Testis (tissue), 3 donors: ENCODE results near the gene RPS27L. TPM values are rescaled to one million over a fixed set of nuclear protein-coding genes. Genes with fewer than 3 reads are reported as not detected.
"Not testable (repeated sequence)": the region's sequence is repeated elsewhere in the genome, so short reads cannot be mapped to it uniquely, and the experiment has no call there.

Experiments
- DNase-seq: peaks from one replicate; pipeline ENCODE4 v3.0.0-alpha.2; 2019
- H3K27ac ChIP-seq, 2 donors: fragments of 200-600 bp; sonication (generic); one replicate each; pipeline ENCODE4 v1.5.1; 2019
- H3K27me3 ChIP-seq: fragments of 200-600 bp; sonication (generic); one replicate; pipeline ENCODE4 v1.5.1; 2019
- H3K36me3 ChIP-seq: fragments of 200-600 bp; sonication (generic); one replicate; pipeline ENCODE4 v1.5.1; 2017; ENCODE audit warnings: low read depth; ENCODE audit errors: missing control alignments
- H3K4me1 ChIP-seq: fragments of 200-600 bp; sonication (generic); one replicate; pipeline ENCODE4 v1.5.1; 2019
- H3K4me3 ChIP-seq, 2 donors: fragments of 200-600 bp; sonication (generic); one replicate each; pipeline ENCODE4 v1.5.1; 2017 to 2019
- H3K9me3 ChIP-seq: fragments of 200-600 bp; sonication (generic); one replicate; pipeline ENCODE4 v1.5.1; 2017
- CTCF ChIP-seq, 3 experiments: fragments of 450-650 bp in 2 of 3; fragments of 200-600 bp in 1 of 3; sonication (generic) in 1 of 3; IDR thresholded peaks; one replicate each; pipeline ENCODE4 v1.5.1; 2016 to 2019; ENCODE audit warnings: antibody characterized with exemption in 3 of 3, mild to moderate bottlenecking in 2 of 3, moderate library complexity in 1 of 3
- POLR2A ChIP-seq: fragments of 450-650 bp; IDR thresholded peaks from one replicate; pipeline ENCODE4 v1.6.1; 2017; ENCODE audit warnings: antibody characterized with exemption, mild to moderate bottlenecking, moderate library complexity
- WGBS, 2 donors: methylation state at CpG; one replicate each; pipeline ENCODE4 v1.1.5; 2018; 5-methylcytosine and 5-hydroxymethylcytosine counted together
- intact Hi-C: fragments of 100-400 bp; cut with DNase I; formaldehyde crosslinking; loops from one replicate; pipeline ENCODE4 v1.15.1; 2023; ENCODE audit warnings: low total_unique reads
- polyA plus RNA-seq: library from polyadenylated mRNA; stranded (reverse); fragments of 350-450 nt; fragmentation: Illumina TruSeq; extraction: RNeasy Lipid Tissue Mini Kit (QIAGEN cat#74804); gene quantifications from one replicate; pipeline ENCODE4 v1.2.3, GENCODE V29; 2014; ENCODE audit warnings: low read depth, low replicate concordance; ENCODE audit not compliant: insufficient read depth
- total RNA-seq, 2 donors: library from RNA; depleted of rRNA; stranded (reverse); fragments of >200 nt; gene quantifications; one replicate each; pipeline ENCODE4 v1.2.3, GENCODE V29; 2016

Gene RPS27L
- total and polyA plus RNA-seq, 3 donors from 2014 or later: 34.3 to 69.7 (median 46.6) TPM

- no peak overlapping the region for H3K4me3 ChIP-seq
- intact Hi-C loops: no loop called here
- no peaks in the 10 kb centered on the region for H3K36me3 ChIP-seq
- no peaks in the 10 kb centered on the region for H3K27me3 ChIP-seq
- H3K4me1 ChIP-seq: peaks cover 2% of the 10 kb centered on the region
- 89 to 91% methylated on average over 2 of the region's 2 CpGs for WGBS, 2 donors
- no peak overlapping the region for H3K27ac ChIP-seq
- no peak for DNase-seq
- TF ChIP-seq POLR2A (no peak), CTCF (IDR thresholded peaks at IDR 0.05) (no peak)
- H3K9me3 ChIP-seq: no peaks in the 10 kb centered on the region
Observed at GRCh38 chr15:63109498-63109897, 47.8 kb downstream of the RPS27L start.

- no peaks in the 10 kb centered on the region for H3K27me3 ChIP-seq
- no peak overlapping the region for H3K4me3 ChIP-seq
- DNase-seq: peak; percentile 38
- H3K4me1 ChIP-seq: peaks cover 2% of the 10 kb centered on the region
- H3K27ac ChIP-seq: peak overlapping the region in 1 of 2 donors; percentile 53
- H3K36me3 ChIP-seq: no peaks in the 10 kb centered on the region
- H3K9me3 ChIP-seq: no peaks in the 10 kb centered on the region
- TF ChIP-seq POLR2A (no peak), CTCF (IDR thresholded peaks at IDR 0.05) (no peak)
- WGBS, 2 donors: 57% methylated on average over 9 of the region's 9 CpGs
- intact Hi-C loops: no loop called here
Observed at GRCh38 chr15:63107895-63108546, 49.3 kb downstream of the RPS27L start.

- WGBS, 2 donors: 63 to 70% methylated on average over 8 of the region's 8 CpGs
- H3K9me3 ChIP-seq: not testable (repeated sequence)
Observed at GRCh38 chr15:63105354-63105753, 51.9 kb downstream of the RPS27L start.

GRCh38 chr15:63104727-63105126 lies 52.5 kb downstream of the RPS27L start:
- no peaks in the 10 kb centered on the region for H3K27me3 ChIP-seq
- TF ChIP-seq POLR2A: no peak
- TF ChIP-seq CTCF (IDR thresholded peaks at IDR 0.05): no peak
- intact Hi-C loops: no loop called here
- no peak overlapping the region for H3K4me3 ChIP-seq
- no peaks in the 10 kb centered on the region for H3K9me3 ChIP-seq
- 67 to 74% methylated on average over 7 of the region's 7 CpGs for WGBS, 2 donors
- DNase-seq: no peak
- peaks cover 2% of the 10 kb centered on the region for H3K4me1 ChIP-seq
- H3K36me3 ChIP-seq: no peaks in the 10 kb centered on the region
- no peak overlapping the region for H3K27ac ChIP-seq

More at GRCh38 chr15:63105354-63105753, 51.9 kb downstream of the RPS27L start:
- H3K4me1 ChIP-seq, intact Hi-C loops, H3K27me3 ChIP-seq, H3K36me3 ChIP-seq, H3K27ac ChIP-seq, H3K4me3 ChIP-seq: not testable (repeated sequence)
- DNase-seq: peak; percentile 77

- no peak for TF ChIP-seq CTCF (IDR thresholded peaks at IDR 0.05)
- no peak for TF ChIP-seq POLR2A
- no peak for DNase-seq
- Histone ChIP-seq H3K4me3 (no peak overlapping the region), H3K27me3 (no peaks in the 10 kb centered on the region), H3K4me1 (peaks cover 2% of the 10 kb centered on the region), H3K36me3 (no peaks in the 10 kb centered on the region), H3K9me3 (no peaks in the 10 kb centered on the region), H3K27ac (no peak overlapping the region)
- WGBS, 2 donors: 79 to 86% methylated on average over 3 of the region's 3 CpGs
- intact Hi-C loops: no loop called here
Observed at GRCh38 chr15:63103416-63103815, 53.9 kb downstream of the RPS27L start.

GRCh38 chr15:63099581-63099980 lies 57.7 kb downstream of the RPS27L start:
- not testable (repeated sequence) for DNase-seq, H3K27me3 ChIP-seq
- intact Hi-C loops: loop anchor here (10.0 kb wide), 2 partner anchors 55 to 315 kb away; partner anchors contain the start of gene TPM1

GRCh38 chr15:63098901-63099300 lies 58.4 kb downstream of the RPS27L start:
- 87 to 92% methylated on average over 4 to 5 of the region's 33 CpGs for WGBS, 2 donors
- intact Hi-C loops: loop anchor here (10.0 kb wide), 2 partner anchors 54 to 314 kb away; partner anchors contain the start of gene TPM1
- not testable (repeated sequence) for H3K27ac ChIP-seq, H3K4me3 ChIP-seq, H3K27me3 ChIP-seq, H3K36me3 ChIP-seq, H3K4me1 ChIP-seq, DNase-seq, H3K9me3 ChIP-seq

More at GRCh38 chr15:63099581-63099980, 57.7 kb downstream of the RPS27L start:
- H3K9me3 ChIP-seq, H3K36me3 ChIP-seq, H3K4me1 ChIP-seq, H3K4me3 ChIP-seq, H3K27ac ChIP-seq: not testable (repeated sequence)
- WGBS, 2 donors: 74 to 81% methylated on average over 5 of the region's 5 CpGs
